Erythroblast (primary cell): Measurements from ENCODE around the gene FBXO15.

ENCODE experiments used
- GATA1 ChIP-seq: IDR thresholded peaks from 2 replicates; pipeline ENCODE4 v1.6.1; 2011; ENCODE audit warnings: low read depth, mild to moderate bottlenecking, control low read depth, low read length, moderate library complexity
- POLR2A ChIP-seq: IDR thresholded peaks from 2 replicates; pipeline ENCODE4 v1.6.1; 2011; ENCODE audit warnings: mild to moderate bottlenecking, low read length

DNA sequence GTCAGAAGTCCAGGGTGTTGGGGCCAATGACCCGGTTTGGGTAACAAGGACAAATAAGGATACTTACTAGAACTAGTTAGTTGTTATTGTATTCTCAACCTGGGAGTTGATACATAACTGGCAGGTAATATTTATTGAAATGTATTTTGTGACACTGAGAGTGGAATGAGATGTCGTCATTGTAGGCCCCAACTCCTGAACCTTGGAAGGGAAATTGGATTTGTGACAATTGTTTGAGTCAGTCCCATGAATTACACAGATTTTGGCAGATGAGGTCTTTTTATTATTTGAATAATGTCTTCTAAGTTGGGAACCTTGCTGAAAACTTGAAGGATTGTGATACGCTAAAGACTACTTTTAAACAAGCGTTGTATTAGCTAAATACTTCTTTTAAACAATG, 5.7 kb upstream of the FBXO15 start:
- TF ChIP-seq POLR2A (no peak), GATA1 (no peak)
